ENCODE measurements around the gene CD99L2.

CD99L2 gene

DNA sequence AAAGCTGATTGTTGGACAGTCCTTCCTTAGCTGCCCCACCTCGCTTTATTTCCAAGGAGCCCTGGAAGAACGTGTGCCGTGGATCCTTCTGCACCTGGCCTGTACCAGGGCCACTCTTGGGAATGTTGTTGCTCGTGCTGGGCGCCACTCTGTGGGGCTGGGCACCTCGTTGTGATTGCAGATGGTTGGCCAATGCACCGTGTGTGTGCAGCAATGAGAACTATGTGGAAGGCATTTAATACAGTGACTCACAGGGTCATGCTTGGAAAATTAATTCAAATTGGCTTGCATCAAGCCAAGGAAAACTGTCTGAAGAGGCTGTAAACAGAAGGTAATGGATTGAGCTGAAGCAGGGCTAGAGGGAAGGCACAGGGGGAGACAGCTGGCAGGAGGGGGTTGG lies 37.0 kb upstream of the CD99L2 start:
- POLR2A ChIA-PET = no interaction called here
- DNase-seq (ENCODE audit: low read depth, low spot score) = no peak
- CTCF ChIA-PET = no interaction called here
- no peak overlapping the region for H3K4me3 ChIP-seq (ENCODE audit: low read depth, low read length)
- TF ChIP-seq, protein P1, sequence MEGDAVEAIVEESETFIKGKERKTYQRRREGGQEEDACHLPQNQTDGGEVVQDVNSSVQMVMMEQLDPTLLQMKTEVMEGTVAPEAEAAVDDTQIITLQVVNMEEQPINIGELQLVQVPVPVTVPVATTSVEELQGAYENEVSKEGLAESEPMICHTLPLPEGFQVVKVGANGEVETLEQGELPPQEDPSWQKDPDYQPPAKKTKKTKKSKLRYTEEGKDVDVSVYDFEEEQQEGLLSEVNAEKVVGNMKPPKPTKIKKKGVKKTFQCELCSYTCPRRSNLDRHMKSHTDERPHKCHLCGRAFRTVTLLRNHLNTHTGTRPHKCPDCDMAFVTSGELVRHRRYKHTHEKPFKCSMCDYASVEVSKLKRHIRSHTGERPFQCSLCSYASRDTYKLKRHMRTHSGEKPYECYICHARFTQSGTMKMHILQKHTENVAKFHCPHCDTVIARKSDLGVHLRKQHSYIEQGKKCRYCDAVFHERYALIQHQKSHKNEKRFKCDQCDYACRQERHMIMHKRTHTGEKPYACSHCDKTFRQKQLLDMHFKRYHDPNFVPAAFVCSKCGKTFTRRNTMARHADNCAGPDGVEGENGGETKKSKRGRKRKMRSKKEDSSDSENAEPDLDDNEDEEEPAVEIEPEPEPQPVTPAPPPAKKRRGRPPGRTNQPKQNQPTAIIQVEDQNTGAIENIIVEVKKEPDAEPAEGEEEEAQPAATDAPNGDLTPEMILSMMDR (IDR thresholded peaks at IDR 0.05; ENCODE audit: insufficient read depth, low read length, missing control alignments) = no peak

DNA sequence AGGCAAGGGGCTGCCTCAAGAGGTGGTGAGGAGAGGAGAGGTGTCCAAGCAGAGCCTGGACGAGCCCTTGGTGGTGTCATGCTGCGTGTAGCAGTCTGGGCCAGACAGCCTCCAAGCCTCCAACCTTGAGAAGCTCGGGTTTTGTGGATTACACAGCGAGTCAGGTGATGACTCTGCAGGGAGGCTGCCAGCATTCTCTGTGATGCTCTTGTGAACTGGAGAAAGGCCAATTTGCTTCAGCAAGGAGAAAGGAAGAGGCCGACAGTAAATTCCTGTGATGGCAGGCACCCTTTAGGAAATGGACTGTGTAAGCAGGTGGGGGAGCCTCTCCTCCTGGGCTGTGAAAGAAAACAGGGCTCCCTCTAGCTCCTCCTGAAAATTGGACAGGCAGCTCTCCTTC lies 36.0 kb upstream of the CD99L2 start:
- ChIA-PET POLR2A (no interaction called here), CTCF (interaction anchor here (1.8 kb wide), 1 partner anchor 163 kb away, joined by 6 read pairs; no protein-coding TSS in a partner anchor)
- DNase-seq (ENCODE audit: low read depth, low spot score) = no peak
- H3K4me3 ChIP-seq (ENCODE audit: low read depth, low read length) = no peak overlapping the region
- TF ChIP-seq, protein P1 (IDR thresholded peaks at IDR 0.05; ENCODE audit: insufficient read depth, low read length, missing control alignments) = no peak

- ChIA-PET CTCF (interaction anchor here (1.8 kb wide), 1 partner anchor 162 kb away, joined by 6 read pairs; no protein-coding TSS in a partner anchor), POLR2A (no interaction called here)
- no peak for DNase-seq (ENCODE audit: low read depth, low spot score)
- H3K4me3 ChIP-seq (ENCODE audit: low read depth, low read length) = no peak overlapping the region
- TF ChIP-seq, protein P1 (IDR thresholded peaks at IDR 0.05; ENCODE audit: insufficient read depth, low read length, missing control alignments) = no peak
These were observed 35.5 kb upstream of the CD99L2 start for GRCh38 chrX:150933945-150934350.

- TF ChIP-seq, protein P1 (IDR thresholded peaks at IDR 0.05; ENCODE audit: insufficient read depth, low read length, missing control alignments) = no peak
- POLR2A ChIA-PET = no interaction called here
- DNase-seq (ENCODE audit: low read depth, low spot score) = no peak
- no peak overlapping the region for H3K4me3 ChIP-seq (ENCODE audit: low read depth, low read length)
- CTCF ChIA-PET = no interaction called here
These were observed 30.6 kb upstream of the CD99L2 start for GRCh38 chrX:150929058-150929457.

DNA sequence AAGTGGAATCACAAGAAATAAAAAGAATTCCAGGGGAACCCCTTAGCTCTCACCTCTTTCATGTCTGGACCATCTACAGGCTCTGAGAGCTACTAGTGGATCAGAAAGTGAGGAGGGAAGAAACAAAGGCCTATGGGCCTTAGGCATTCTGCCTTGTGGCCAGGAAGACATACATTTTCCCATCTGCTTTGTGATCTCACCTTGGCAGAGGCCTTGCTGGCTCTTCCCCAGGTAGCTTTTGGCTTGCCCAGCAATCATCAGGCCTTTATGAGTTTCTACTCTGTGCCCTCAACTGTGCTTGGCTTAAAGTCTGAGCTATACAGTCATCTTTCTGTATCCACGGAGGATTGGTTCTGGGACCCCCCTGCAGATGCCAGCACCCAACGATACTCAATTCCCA lies 28.3 kb upstream of the CD99L2 start:
- TF ChIP-seq, protein P1 (IDR thresholded peaks at IDR 0.05; ENCODE audit: insufficient read depth, low read length, missing control alignments) = no peak
- CTCF ChIA-PET = no interaction called here

GRCh38 chrX:150926304-150926703 lies 27.8 kb upstream of the CD99L2 start:
- ChIA-PET POLR2A (interaction anchor here (0.6 kb wide), 1 partner anchor 13 kb away, joined by 5 read pairs; no protein-coding TSS in a partner anchor), CTCF (no interaction called here)
- TF ChIP-seq, protein P1 (IDR thresholded peaks at IDR 0.05; ENCODE audit: insufficient read depth, low read length, missing control alignments) = no peak
- no peak overlapping the region for H3K4me3 ChIP-seq (ENCODE audit: low read depth, low read length)
- no peak for DNase-seq (ENCODE audit: low read depth, low spot score)

More for the DNA sequence above, 28.3 kb upstream of the CD99L2 start:
- POLR2A ChIA-PET = no interaction called here
- no peak overlapping the region for H3K4me3 ChIP-seq (ENCODE audit: low read depth, low read length)
- no peak for DNase-seq (ENCODE audit: low read depth, low spot score)
